Osteoblast (primary cell): ENCODE data around the gene MPHOSPH8. TPM values are rescaled to one million over a fixed set of nuclear protein-coding genes. Genes with fewer than 3 reads are reported as not detected.

Experiments
- DNase-seq: peaks from one replicate; pipeline ENCODE4 v3.0.0; 2011; ENCODE audit warnings: low spot score, mixed read lengths; ENCODE audit not compliant: insufficient read length; ENCODE audit errors: missing footprints
- H2AFZ ChIP-seq: 2 replicates; pipeline ENCODE4 v1.6.0; 2011; ENCODE audit warnings: mild to moderate bottlenecking, low read length
- H3K27ac ChIP-seq: 2 replicates; pipeline ENCODE4 v1.5.1; 2011; ENCODE audit warnings: mild to moderate bottlenecking, low read depth, low read length, moderate library complexity
- H3K27me3 ChIP-seq: 2 replicates; pipeline ENCODE4 v1.6.0; 2012; ENCODE audit warnings: mild to moderate bottlenecking, control low read depth, inconsistent platforms, low read length, moderate library complexity; ENCODE audit not compliant: insufficient read depth
- H3K36me3 ChIP-seq: 2 replicates; pipeline ENCODE4 v1.5.1; 2011; ENCODE audit warnings: mild to moderate bottlenecking, low read length, control low read depth, moderate library complexity; ENCODE audit not compliant: insufficient read depth
- H3K4me1 ChIP-seq: 2 replicates; pipeline ENCODE4 v1.5.1; 2011; ENCODE audit warnings: mild to moderate bottlenecking, low read length, control low read depth, moderate library complexity; ENCODE audit not compliant: insufficient read depth
- H3K4me2 ChIP-seq: 2 replicates; pipeline ENCODE4 v1.6.0; 2011; ENCODE audit warnings: mild to moderate bottlenecking, low read length; ENCODE audit not compliant: insufficient read depth
- H3K4me3 ChIP-seq: fragments of 200-600 bp; sonication (generic); 3 replicates; pipeline ENCODE4 v1.5.1; 2012; ENCODE audit warnings: mild to moderate bottlenecking, low read length, inconsistent platforms; ENCODE audit not compliant: insufficient read depth
- H3K79me2 ChIP-seq: 2 replicates; pipeline ENCODE4 v1.6.0; 2012; ENCODE audit warnings: mild to moderate bottlenecking, low read length, control low read depth, inconsistent platforms; ENCODE audit not compliant: insufficient read depth
- H3K9me3 ChIP-seq: 2 replicates; pipeline ENCODE4 v1.5.1; 2011; ENCODE audit warnings: low read depth, low read length, control low read depth
- H4K20me1 ChIP-seq: 2 replicates; pipeline ENCODE4 v1.6.0; 2012; ENCODE audit warnings: mild to moderate bottlenecking, low read length, control low read depth; ENCODE audit not compliant: insufficient read depth
- CTCF ChIP-seq: IDR thresholded peaks from 2 replicates; pipeline ENCODE4 v1.5.1; 2011; ENCODE audit warnings: mild to moderate bottlenecking, low read depth, low read length, moderate library complexity; ENCODE audit errors: extremely low read depth
- total RNA-seq: library from RNA; depleted of rRNA; stranded (reverse); fragments of >200 nt; gene quantifications from 2 replicates; pipeline ENCODE4 v1.2.3, GENCODE V29; 2012

MPHOSPH8 gene
- total RNA-seq = 11.2 and 15.0 TPM in 2 replicates

GRCh38 chr13:19633479-19634255 is at the start of gene MPHOSPH8:
Gene MPHOSPH8, plus strand, starts transcription at chr13:19633659. Its CDS starts 90 bp downstream, at chr13:19633749.
- DNase-seq = peak; percentile 96
- no peaks in the 10 kb centered on the region for H3K9me3 ChIP-seq
- peak within 1 kb of the TSS; percentile 82 for H3K27ac ChIP-seq
- peaks cover 24% of the 10 kb centered on the region for H4K20me1 ChIP-seq
- no peak for TF ChIP-seq CTCF
- H2AFZ ChIP-seq = peak within 1 kb of the TSS; percentile 95
- H3K4me2 ChIP-seq = peak within 1 kb of the TSS; percentile 82
- H3K36me3 ChIP-seq = no peaks in the 10 kb centered on the region
- peaks cover 49% of the 10 kb centered on the region for H3K79me2 ChIP-seq
- no peaks in the 10 kb centered on the region for H3K27me3 ChIP-seq
- peaks cover 13% of the 10 kb centered on the region for H3K4me1 ChIP-seq
- H3K4me3 ChIP-seq = peak within 1 kb of the TSS; percentile 86

- DNase-seq = peak; percentile 43
- no peaks in the 10 kb centered on the region for H4K20me1 ChIP-seq
- no peak overlapping the region for H3K27ac ChIP-seq
- H3K9me3 ChIP-seq = no peaks in the 10 kb centered on the region
- H3K27me3 ChIP-seq = no peaks in the 10 kb centered on the region
- no peak for TF ChIP-seq CTCF
- H3K4me1 ChIP-seq = no peaks in the 10 kb centered on the region
- peak overlapping the region; percentile 64 for H3K4me2 ChIP-seq
- peak overlapping the region; percentile 60 for H3K4me3 ChIP-seq
- H2AFZ ChIP-seq = peak overlapping the region; percentile 77
- H3K79me2 ChIP-seq = no peaks in the 10 kb centered on the region
- no peaks in the 10 kb centered on the region for H3K36me3 ChIP-seq
Measured at GRCh38 chr13:19586904-19587634, 46.4 kb upstream of the MPHOSPH8 start.

- Histone ChIP-seq H3K4me1 (no peaks in the 10 kb centered on the region), H3K36me3 (no peaks in the 10 kb centered on the region), H3K9me3 (no peaks in the 10 kb centered on the region), H3K79me2 (no peaks in the 10 kb centered on the region), H3K4me2 (peak overlapping the region; percentile 64), H3K27me3 (no peaks in the 10 kb centered on the region), H3K27ac (no peak overlapping the region), H3K4me3 (no peak overlapping the region), H4K20me1 (no peaks in the 10 kb centered on the region), H2AFZ (no peak overlapping the region)
- TF ChIP-seq CTCF = peak; percentile 53
- DNase-seq = peak; percentile 62
Measured at GRCh38 chr13:19587635-19588300, 45.7 kb upstream of the MPHOSPH8 start.
